CD14-positive monocyte (primary cell): ENCODE results near the gene SRPK1. TPM values are rescaled to one million over a fixed set of nuclear protein-coding genes. Genes with fewer than 3 reads are reported as not detected.

Experiments
- DNase-seq, 3 donors: peaks; one replicate each; pipeline ENCODE4 v3.0.0-alpha.2; 2011 to 2022
- H2AFZ ChIP-seq: 2 replicates; pipeline ENCODE4 v1.6.0; 2012; ENCODE audit warnings: mild to moderate bottlenecking, low read depth, low read length, inconsistent platforms; ENCODE audit not compliant: insufficient read depth, poor library complexity, severe bottlenecking
- H3K27ac ChIP-seq, 2 donors: 1 replicate in 1 of 2; 2 replicates in 1 of 2; pipeline ENCODE4 v1.5.1; 2012 to 2013; ENCODE audit warnings: low read length in 2 of 2, control low read depth in 1 of 2, inconsistent platforms in 1 of 2, low read depth in 1 of 2, mild to moderate bottlenecking in 1 of 2
- H3K27me3 ChIP-seq, 2 donors: one replicate each; pipeline versions ENCODE4 v1.6.0 to v1.6.1; 2011 to 2013; ENCODE audit warnings: low read length in 2 of 2; ENCODE audit not compliant: control insufficient read depth in 2 of 2, insufficient read depth in 2 of 2
- H3K36me3 ChIP-seq, 2 donors: replicated peaks in 1 of 2; 1 replicate in 1 of 2; 2 replicates in 1 of 2; pipeline versions ENCODE4 v1.5.1 to v1.6.1; 2012 to 2013; ENCODE audit warnings: low read length in 2 of 2, control low read depth in 1 of 2, inconsistent platforms in 1 of 2, mild to moderate bottlenecking in 1 of 2; ENCODE audit not compliant: insufficient read depth in 2 of 2, control insufficient read depth in 1 of 2
- H3K4me1 ChIP-seq, 2 donors: 1 replicate in 1 of 2; 2 replicates in 1 of 2; pipeline versions ENCODE4 v1.5.1 to v1.6.1; 2012 to 2013; ENCODE audit warnings: low read length in 2 of 2, control low read depth in 1 of 2, inconsistent platforms in 1 of 2, mild to moderate bottlenecking in 1 of 2, moderate library complexity in 1 of 2; ENCODE audit not compliant: insufficient read depth in 2 of 2, control insufficient read depth in 1 of 2
- H3K4me2 ChIP-seq: replicated peaks from 2 replicates; pipeline ENCODE3; 2012; ENCODE audit warnings: low read length, moderate library complexity, mild to moderate bottlenecking; ENCODE audit not compliant: poor library complexity, severe bottlenecking; ENCODE audit errors: extremely low read depth
- H3K4me3 ChIP-seq, 3 experiments: fragments of 200-600 bp in 1 of 3; sonication (generic) in 1 of 3; replicated peaks in 1 of 3; 1 replicate in 2 of 3; 2 replicates in 1 of 3; pipeline ENCODE4 v1.5.1; 2011 to 2013; ENCODE audit warnings: low read length in 3 of 3, mild to moderate bottlenecking in 3 of 3, control low read depth in 2 of 3, low read depth in 2 of 3, inconsistent platforms in 1 of 3, moderate library complexity in 1 of 3
- H3K79me2 ChIP-seq: 2 replicates; pipeline ENCODE4 v1.6.0; 2012; ENCODE audit warnings: mild to moderate bottlenecking, control low read depth, inconsistent platforms, low read length, moderate library complexity; ENCODE audit not compliant: insufficient read depth
- H3K9ac ChIP-seq: 2 replicates; pipeline ENCODE4 v1.6.0; 2017; ENCODE audit warnings: low read length, mild to moderate bottlenecking; ENCODE audit not compliant: insufficient read depth, poor library complexity, severe bottlenecking
- H3K9me3 ChIP-seq, 2 donors: replicated peaks in 1 of 2; 1 replicate in 1 of 2; 2 replicates in 1 of 2; pipeline versions ENCODE4 v1.5.1 to v1.6.1; 2012 to 2013; ENCODE audit warnings: low read length in 2 of 2, control low read depth in 1 of 2; ENCODE audit not compliant: control insufficient read depth in 1 of 2, insufficient read depth in 1 of 2
- H4K20me1 ChIP-seq: 2 replicates; pipeline ENCODE4 v1.6.0; 2012; ENCODE audit warnings: mild to moderate bottlenecking, low read length, control low read depth, moderate library complexity; ENCODE audit not compliant: insufficient read depth
- H3K27ac Mint-ChIP-seq, 7 donors: one replicate each; pipeline ENCODE4 v1.8.0; 2020; ENCODE audit warnings: mild to moderate bottlenecking in 7 of 7, mixed read lengths in 7 of 7, moderate library complexity in 6 of 7, inconsistent platforms in 2 of 7
- H3K27me3 Mint-ChIP-seq, 3 donors: one replicate each; pipeline ENCODE4 v1.8.0; 2021 to 2022; ENCODE audit warnings: low read depth in 3 of 3, mild to moderate bottlenecking in 3 of 3, mixed read lengths in 3 of 3, moderate library complexity in 3 of 3, inconsistent platforms in 1 of 3
- H3K36me3 Mint-ChIP-seq, 2 donors: one replicate each; pipeline ENCODE4 v1.8.0; 2020; ENCODE audit warnings: mixed read lengths in 2 of 2, inconsistent platforms in 1 of 2, mild to moderate bottlenecking in 1 of 2
- H3K4me1 Mint-ChIP-seq: one replicate; pipeline ENCODE4 v1.8.0; 2020; ENCODE audit warnings: mild to moderate bottlenecking, mixed read lengths
- H3K4me3 Mint-ChIP-seq, 2 donors: one replicate each; pipeline ENCODE4 v1.8.0; 2020; ENCODE audit warnings: mild to moderate bottlenecking in 2 of 2, mixed read lengths in 2 of 2, moderate library complexity in 1 of 2
- H3K9me3 Mint-ChIP-seq, 7 donors: one replicate each; pipeline ENCODE4 v1.8.0; 2020 to 2022; ENCODE audit warnings: mixed read lengths in 7 of 7, mild to moderate bottlenecking in 6 of 7, moderate library complexity in 6 of 7, inconsistent platforms in 2 of 7
- WGBS: methylation state at CpG from one replicate; pipeline ENCODE4 v1.1.5; 2013; ENCODE audit warnings: missing lambda C conversion rate; ENCODE audit not compliant: insufficient coverage; 5-methylcytosine and 5-hydroxymethylcytosine counted together
- intact Hi-C, 2 donors: fragments of 100-400 bp; cut with micrococcal nuclease; formaldehyde crosslinking; loops; one replicate each; pipeline versions ENCODE4 v1.15.0 to v1.15.1; 2023
- polyA minus RNA-seq: library from RNA; depleted of rRNA, polyadenylated mRNA; stranded (reverse); fragments of >200 nt; gene quantifications from 2 replicates; pipeline ENCODE4 v1.2.3, GENCODE V29; 2012
- polyA plus RNA-seq, 3 donors: library from polyadenylated mRNA; depleted of rRNA in 1 of 3; unstranded in 2 of 3; stranded (reverse) in 1 of 3; fragments of 300-500 nt in 2 of 3; fragments of >200 nt in 1 of 3; fragmentation: Illumina TruSeq in 2 of 3; gene quantifications; 1 replicate in 2 of 3; 2 replicates in 1 of 3; pipeline ENCODE4 v1.2.3, GENCODE V29; 2012 to 2021
- total RNA-seq, 12 experiments: library from RNA in 1 of 12; stranded (reverse) in 1 of 12; fragments of 120-200 nt in 1 of 12; gene quantifications; one replicate each; pipeline ENCODE4 v1.2.4 and lab custom pipeline; 2013 to 2026; ENCODE audit warnings: mixed read lengths in 6 of 12, inconsistent platforms in 1 of 12
- TF ChIP-seq, protein P1 (sequence below): fragments of 200-600 bp; IDR thresholded peaks from one replicate; pipeline ENCODE4 v1.8.0; 2022; ENCODE audit warnings: antibody characterized with exemption, mild to moderate bottlenecking

SRPK1 gene
- total RNA-seq (2013): 16.1 TPM
- polyA plus RNA-seq (10 to 100 TPM in 2 of 3 donors, 1 to 10 TPM in 1; 7.2 to 24.8 (median 20.5) TPM), polyA minus RNA-seq (20.7 and 31.6 TPM in 2 replicates), total RNA-seq (lab: John Stamatoyannopoulos, UW) (21.8 to 48.7 (median 36.0) reads per million in 11 experiments)

DNA sequence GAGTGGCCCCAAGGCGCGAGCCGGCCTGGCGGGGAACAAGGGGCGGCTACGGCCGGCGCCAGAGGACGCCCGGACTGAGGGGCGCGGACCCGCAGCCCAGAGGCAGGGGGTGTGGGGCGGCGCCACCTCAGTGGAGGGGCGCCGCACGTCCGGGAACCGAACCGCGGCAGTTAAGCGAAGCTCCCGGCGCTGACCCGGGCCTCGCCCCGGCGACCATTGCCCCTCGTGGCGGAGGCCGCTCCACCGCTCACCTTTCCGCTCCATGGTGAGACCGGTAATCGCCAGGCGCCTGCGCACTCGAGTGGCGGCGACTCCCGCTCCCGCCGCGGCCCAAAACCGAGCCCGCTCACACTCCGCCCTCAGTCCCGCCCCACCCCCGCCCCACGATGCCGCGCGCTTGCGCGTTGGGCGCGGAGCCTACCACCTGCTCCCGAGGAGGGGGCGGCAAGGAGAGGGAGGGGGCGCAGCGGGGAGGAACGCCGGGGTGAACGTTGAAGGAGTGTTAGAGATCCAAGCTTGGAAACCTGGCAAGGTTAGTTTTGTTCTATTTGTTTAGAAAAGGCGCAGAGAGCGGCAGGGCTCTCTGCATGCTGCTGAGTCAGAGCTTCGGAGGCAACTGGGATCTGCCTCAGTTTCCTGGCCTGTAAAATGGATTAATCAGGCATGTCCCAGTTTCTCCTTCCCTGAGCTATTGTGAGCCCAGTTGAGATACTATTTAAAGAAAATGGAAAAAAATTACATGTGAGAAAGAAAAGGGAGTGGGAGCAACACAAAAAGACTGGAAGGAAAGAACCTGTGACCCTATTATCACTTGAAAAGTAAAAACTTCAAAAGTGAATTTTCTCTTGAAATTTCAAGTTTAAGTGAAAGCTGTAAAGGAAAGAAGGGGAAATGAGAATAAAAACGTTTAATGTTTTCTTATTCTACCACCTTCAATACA, at the start of gene SRPK1:
Gene SRPK1, minus strand, starts transcription at position 306 of the 940 bp plus-strand sequence. Its CDS starts 42 bp downstream, at position 264.
- Mint-ChIP-seq H3K27ac (peak within 1 kb of the TSS; percentile 76 to 98 (median 94)), H3K36me3 (peaks cover 8 to 15% of the 10 kb centered on the region in 2 donors), H3K4me1 (peaks cover 35% of the 10 kb centered on the region), H3K9me3 (no peaks in the 10 kb centered on the region), H3K27me3 (peaks cover 0 to 5% (median 3%) of the 10 kb centered on the region in 3 donors), H3K4me3 (peak within 1 kb of the TSS; percentile 99)
- Histone ChIP-seq H3K4me2 (peak within 1 kb of the TSS; percentile 99), H4K20me1 (no peaks in the 10 kb centered on the region), H3K36me3 (peaks cover 3 to 9% of the 10 kb centered on the region in 2 donors), H3K4me1 (peaks cover 32 to 41% of the 10 kb centered on the region in 2 donors), H3K27me3 (no peaks in the 10 kb centered on the region), H3K27ac (peak within 1 kb of the TSS; percentile 61 to 90), H3K9me3 (no peaks in the 10 kb centered on the region), H3K4me3 (peak within 1 kb of the TSS; percentile 73 to 97 (median 96)), H3K79me2 (peaks cover 54% of the 10 kb centered on the region), H2AFZ (peak within 1 kb of the TSS; percentile 92), H3K9ac (peak within 1 kb of the TSS; percentile 80)
- TF ChIP-seq, protein P1, sequence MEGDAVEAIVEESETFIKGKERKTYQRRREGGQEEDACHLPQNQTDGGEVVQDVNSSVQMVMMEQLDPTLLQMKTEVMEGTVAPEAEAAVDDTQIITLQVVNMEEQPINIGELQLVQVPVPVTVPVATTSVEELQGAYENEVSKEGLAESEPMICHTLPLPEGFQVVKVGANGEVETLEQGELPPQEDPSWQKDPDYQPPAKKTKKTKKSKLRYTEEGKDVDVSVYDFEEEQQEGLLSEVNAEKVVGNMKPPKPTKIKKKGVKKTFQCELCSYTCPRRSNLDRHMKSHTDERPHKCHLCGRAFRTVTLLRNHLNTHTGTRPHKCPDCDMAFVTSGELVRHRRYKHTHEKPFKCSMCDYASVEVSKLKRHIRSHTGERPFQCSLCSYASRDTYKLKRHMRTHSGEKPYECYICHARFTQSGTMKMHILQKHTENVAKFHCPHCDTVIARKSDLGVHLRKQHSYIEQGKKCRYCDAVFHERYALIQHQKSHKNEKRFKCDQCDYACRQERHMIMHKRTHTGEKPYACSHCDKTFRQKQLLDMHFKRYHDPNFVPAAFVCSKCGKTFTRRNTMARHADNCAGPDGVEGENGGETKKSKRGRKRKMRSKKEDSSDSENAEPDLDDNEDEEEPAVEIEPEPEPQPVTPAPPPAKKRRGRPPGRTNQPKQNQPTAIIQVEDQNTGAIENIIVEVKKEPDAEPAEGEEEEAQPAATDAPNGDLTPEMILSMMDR: no peak
- DNase-seq: peak; percentile 68 to 76 (median 74)
- WGBS: under 1% methylated on average over 46 of the region's 69 CpGs
- intact Hi-C loops: loop anchor here in 1 of 2 donors (10.0 kb wide), 1 partner anchor 94 kb away; no protein-coding TSS in a partner anchor

DNA sequence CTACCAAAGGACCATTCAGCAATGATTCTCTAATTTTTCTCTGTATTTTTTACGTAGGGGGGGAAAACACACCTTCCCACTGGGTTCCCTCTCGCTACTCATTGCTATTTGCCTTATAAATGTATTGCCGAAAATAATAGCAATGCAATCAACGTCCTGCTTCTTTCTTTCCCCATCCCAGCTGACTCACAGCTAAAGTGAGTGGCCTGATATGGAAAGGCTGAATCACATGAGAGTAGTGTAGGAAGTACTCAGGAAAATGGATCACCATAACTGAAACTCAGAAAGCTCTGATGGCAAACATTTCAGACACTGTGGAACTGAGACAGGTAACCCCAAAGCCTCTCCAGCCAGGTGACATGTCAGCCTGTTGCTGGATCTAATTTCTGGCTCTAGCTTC, 49.3 kb upstream of the SRPK1 start:
- H4K20me1 ChIP-seq: no peaks in the 10 kb centered on the region
- intact Hi-C loops: no loop called here
- Mint-ChIP-seq H3K27me3 (peaks cover 0 to 2% (median 0%) of the 10 kb centered on the region in 3 donors), H3K36me3 (peaks cover 7 to 15% of the 10 kb centered on the region in 2 donors), H3K9me3 (no peaks in the 10 kb centered on the region), H3K27ac (no peak overlapping the region), H3K4me1 (peaks cover 7% of the 10 kb centered on the region), H3K4me3 (no peak overlapping the region)
- H3K4me2 ChIP-seq: no peak overlapping the region
- H3K4me3 ChIP-seq: no peak overlapping the region
- H3K9ac ChIP-seq: no peak overlapping the region
- H3K79me2 ChIP-seq: no peaks in the 10 kb centered on the region
- H3K4me1 ChIP-seq: peaks cover 0 to 2% of the 10 kb centered on the region in 2 donors
- no peaks in the 10 kb centered on the region for H3K36me3 ChIP-seq
- no peak for DNase-seq
- no peak overlapping the region for H3K27ac ChIP-seq
- TF ChIP-seq, protein P1: no peak
- H3K9me3 ChIP-seq: no peaks in the 10 kb centered on the region
- no peaks in the 10 kb centered on the region for H3K27me3 ChIP-seq
- no peak overlapping the region for H2AFZ ChIP-seq
- no CpG with 5 or more reads among the region's 4 CpGs for WGBS
